Left cardiac atrium (tissue), 4 donors: ENCODE data around the gene GRAMD1B. TPM values are rescaled to one million over a fixed set of nuclear protein-coding genes. Genes with fewer than 3 reads are reported as not detected.
A peak's percentile ranks its signal among the peaks of the same experiment; 100 is the strongest.
"Not testable (repeated sequence)": the region's sequence is repeated elsewhere in the genome, so short reads cannot be mapped to it uniquely, and the experiment has no call there.

Source experiments
- ATAC-seq, 2 donors: fragments of 200-7000 bp; cut with Tn5 transposase; one replicate each; pipeline ENCODE4 v1.9.1; 2020; ENCODE audit warnings: mild to moderate bottlenecking in 2 of 2, moderate library complexity in 2 of 2
- DNase-seq: peaks from one replicate; pipeline ENCODE4 v3.0.0-alpha.2; 2020
- intact Hi-C, 2 donors: fragments of 100-400 bp; cut with DNase I; formaldehyde crosslinking; loops; one replicate each; pipeline versions ENCODE4 v1.14.1 to v1.15.1; 2022 to 2023
- total RNA-seq, 2 donors: library from RNA; stranded (reverse); fragmentation: NEBNext Ultra II Directional; extraction: Animal tissue kit (Norgen Biotek cat#: 25700); gene quantifications; one replicate each; pipeline ENCODE4 v1.2.1, GENCODE V29; 2021
- donor health status: DM: no; HTN: yes; CAD: no.
- donor health status: DM: no; HTN: yes; CAD: no; lungs with severe emphysema.
- donor health status: DM: yes; HTN: yes; CAD: no.
- donor health status: Dilated cardiomyopathy.

GRAMD1B gene
- total RNA-seq, 2 donors from 2014 or later = 2.8 to 3.1 TPM

DNA sequence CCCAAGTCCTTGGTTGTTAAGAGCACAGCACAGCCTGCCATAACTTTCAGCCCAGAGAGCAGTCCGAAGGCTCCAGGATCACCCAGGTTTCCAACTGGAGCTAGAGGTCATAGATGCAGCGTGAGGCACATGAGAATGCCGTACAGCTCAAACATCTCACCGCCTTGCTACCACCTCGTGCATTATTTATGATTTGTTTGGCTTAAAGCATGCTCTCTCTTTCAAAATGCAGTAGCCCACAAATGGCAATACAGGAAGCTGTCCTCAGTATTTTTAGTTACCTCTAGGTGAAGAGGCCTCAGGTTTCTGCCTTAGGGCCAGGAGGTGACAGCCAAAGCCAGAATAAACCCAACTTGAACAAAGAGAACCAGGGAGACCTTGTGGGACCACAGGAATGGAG lies 210.0 kb downstream of the GRAMD1B start:
- intact Hi-C loops = loop anchor here in 1 of 2 donors (5.0 kb wide), 1 partner anchor 67 kb away; no protein-coding TSS in a partner anchor
- no peak for DNase-seq
- ATAC-seq = no peak

DNA sequence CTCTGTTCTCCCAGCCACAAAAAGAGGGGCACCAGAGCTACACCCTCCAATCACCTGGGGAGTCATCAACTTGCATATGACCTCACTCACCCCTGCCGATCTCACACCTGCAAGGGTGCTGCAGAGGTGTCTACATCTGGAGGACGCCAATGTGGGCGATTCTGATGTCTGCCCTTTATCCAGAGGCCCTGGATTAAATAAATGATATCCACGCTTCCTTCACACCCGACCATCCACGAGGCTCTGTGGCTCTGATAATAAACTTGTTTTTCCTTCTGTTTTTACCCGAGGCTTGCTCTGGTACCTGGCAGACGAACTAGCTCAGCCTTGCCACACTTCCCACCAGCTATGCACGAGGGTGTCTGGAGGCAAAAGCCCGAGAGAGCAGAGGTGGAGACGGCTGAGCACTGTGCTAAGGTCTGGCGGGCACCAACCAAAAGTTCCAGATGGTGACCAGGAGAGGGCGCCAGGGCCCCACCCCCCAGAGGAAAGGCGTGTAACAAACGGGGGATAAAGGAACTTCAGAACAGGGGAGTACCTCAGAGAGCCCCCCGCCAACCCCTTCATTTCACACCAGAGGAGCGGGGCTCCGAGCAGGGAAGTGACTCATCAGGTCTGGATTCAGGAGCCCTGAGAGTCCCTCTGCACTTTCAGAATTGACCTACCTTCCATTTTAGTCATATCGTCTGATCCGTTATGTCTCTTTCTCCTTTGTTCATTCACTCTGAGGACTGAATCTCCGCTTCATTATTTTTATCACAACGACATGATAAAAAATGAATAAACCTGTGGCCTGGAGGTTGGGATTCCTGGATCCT lies 210.8 kb downstream of the GRAMD1B start:
- DNase-seq (peak; percentile 50), ATAC-seq (peak; percentile 57 to 83)
- intact Hi-C loops = loop anchor here (1.0 to 5.0 kb wide), 2 partner anchors 66 kb away; no protein-coding TSS in a partner anchor

GRCh38 chr11:123641495-123641840 lies 211.4 kb downstream of the GRAMD1B start:
- DNase-seq = no peak
- intact Hi-C loops = loop anchor here (1.0 to 5.0 kb wide), 2 partner anchors 66 kb away; no protein-coding TSS in a partner anchor
- ATAC-seq = no peak

DNA sequence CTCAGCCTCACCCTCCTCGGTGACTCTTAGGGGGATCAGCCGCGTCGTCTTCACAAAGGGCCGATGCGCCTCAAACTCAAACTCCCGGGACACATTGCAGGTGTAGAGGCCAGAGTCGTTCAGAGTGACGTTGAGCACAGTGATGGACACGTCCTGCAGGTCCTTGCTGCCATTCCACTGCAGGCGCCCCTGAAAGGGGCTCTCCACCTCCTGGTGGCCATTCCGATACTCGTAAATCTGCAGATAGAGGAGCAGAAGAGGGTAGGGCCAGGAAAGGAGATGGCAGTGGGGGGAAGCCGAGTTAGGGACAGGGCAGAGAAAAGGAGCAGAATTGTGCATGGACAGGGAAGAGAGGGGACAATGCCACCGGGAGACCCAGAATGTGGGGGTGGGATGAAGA lies 212.4 kb downstream of the GRAMD1B start:
- DNase-seq (no peak), ATAC-seq (no peak)
- intact Hi-C loops = loop anchor here in 1 of 2 donors (5.0 kb wide), 1 partner anchor 65 kb away; no protein-coding TSS in a partner anchor

DNA sequence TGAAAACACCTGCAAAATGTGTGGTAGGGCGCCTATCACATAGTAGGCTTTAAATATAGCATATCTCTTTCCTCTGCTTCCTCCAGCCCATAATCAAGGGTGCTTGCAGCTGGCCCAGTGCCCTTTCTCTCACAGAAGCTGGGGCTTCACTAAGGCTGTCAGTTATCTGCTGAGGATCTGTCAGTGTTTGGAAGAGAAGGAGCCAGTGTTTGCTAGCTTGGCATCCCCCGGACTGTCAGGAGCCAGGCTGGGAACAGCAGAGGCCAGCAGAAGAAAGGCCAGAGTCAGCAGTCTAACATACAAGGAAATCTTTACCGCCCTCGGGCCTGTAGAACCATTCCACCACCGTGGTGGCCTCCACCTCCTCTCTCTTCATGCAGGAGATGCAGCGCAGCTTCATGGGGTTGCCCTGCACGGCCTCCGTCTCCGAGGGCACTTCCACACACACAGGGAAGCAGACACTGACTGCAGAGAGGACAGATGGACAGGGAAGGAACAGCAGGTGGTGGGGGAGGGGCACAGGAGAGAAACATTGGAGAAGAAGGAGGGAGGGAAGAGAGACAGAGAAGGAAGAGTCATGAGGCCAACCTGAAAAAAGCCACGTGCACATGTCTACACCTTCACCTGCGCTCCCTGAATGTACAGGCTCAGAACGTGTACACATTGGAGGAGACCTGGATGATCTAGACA lies 215.4 kb downstream of the GRAMD1B start:
- DNase-seq = no peak
- no peak for ATAC-seq
- intact Hi-C loops = no loop called here

DNA sequence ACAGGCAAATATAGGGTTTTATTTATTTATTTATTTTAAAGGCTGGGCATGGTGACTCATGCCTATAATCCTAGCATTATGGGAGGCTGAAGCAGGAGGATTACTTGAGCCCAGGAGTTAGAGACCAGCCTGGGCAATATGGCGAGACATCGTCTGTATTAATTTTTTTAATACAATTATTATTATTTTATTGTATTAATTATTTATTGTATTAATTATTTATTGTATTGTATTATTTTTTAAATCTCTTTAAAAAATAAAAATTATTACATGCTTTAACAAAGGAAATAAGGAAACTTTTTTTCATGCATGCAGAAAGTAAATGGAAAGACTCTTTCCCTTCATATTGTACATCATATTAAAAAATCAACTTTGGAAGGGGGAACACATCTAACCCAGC lies 220.8 kb downstream of the GRAMD1B start:
- no peak for ATAC-seq

DNA sequence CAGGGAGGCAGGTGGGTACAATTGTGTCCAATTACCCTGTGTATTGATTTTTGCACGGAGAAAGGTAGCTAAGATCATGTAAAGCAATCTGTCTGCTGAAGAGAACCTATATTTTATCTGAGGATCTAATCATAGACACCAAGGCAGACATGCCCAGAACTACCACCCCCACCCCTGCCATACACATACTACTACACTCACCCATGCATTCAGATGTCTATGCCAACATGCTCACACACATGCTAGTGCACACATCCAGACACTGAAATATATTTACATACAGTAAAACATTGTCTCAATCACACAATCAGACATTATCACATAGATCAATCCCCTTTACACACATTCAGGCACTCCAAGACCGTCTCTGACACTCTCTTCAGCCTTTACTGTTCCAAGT lies 222.5 kb downstream of the GRAMD1B start:
- ATAC-seq = no peak
- no peak for DNase-seq
- intact Hi-C loops = no loop called here

More for the DNA sequence above, 220.8 kb downstream of the GRAMD1B start:
- no peak for DNase-seq
- intact Hi-C loops = no loop called here

GRCh38 chr11:123653483-123653826 lies 223.4 kb downstream of the GRAMD1B start:
- no peak for DNase-seq
- no peak for ATAC-seq
- intact Hi-C loops = no loop called here

- DNase-seq = peak; percentile 69
- peak; percentile 81 to 90 for ATAC-seq
- intact Hi-C loops = no loop called here
Measured at GRCh38 chr11:123653827-123654565, 223.9 kb downstream of the GRAMD1B start.

DNA sequence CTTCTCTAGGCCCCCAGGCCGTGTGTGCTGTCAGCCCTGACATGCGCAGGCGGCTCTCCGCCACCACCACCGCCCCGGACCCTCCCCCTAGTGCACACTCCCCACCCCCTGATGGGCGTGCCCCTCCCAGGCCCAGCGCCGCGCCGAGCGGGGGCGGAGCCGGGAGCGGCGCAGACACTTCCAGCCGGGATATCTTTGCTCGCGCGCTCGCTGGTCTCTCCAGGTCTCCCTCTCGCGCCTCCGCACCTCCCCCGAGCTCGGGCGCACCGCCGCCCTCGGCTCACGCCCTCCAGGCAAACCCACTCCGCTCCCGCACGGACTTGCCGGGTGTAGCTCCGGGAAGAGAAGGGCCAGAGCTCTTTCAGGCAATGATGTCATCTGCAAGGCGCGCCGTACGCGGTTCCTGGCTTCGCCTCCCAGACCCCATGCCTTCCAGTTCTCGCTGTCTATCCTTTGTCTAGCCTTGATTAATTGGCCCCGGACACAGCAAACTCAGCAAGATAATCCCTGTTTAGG lies 224.6 kb downstream of the GRAMD1B start, which contains the start of gene SCN3B:
Gene SCN3B, minus strand, starts transcription at position 59 of the 516 bp plus-strand sequence. CDS start 823 bp downstream, outside the sequence.
- DNase-seq (peak; percentile 79), ATAC-seq (peak; percentile 96 to 100)
- intact Hi-C loops = no loop called here

- no peak for ATAC-seq
- DNase-seq = no peak
- intact Hi-C loops = no loop called here
Measured at GRCh38 chr11:123659311-123659710, 229.2 kb downstream of the GRAMD1B start.

DNA sequence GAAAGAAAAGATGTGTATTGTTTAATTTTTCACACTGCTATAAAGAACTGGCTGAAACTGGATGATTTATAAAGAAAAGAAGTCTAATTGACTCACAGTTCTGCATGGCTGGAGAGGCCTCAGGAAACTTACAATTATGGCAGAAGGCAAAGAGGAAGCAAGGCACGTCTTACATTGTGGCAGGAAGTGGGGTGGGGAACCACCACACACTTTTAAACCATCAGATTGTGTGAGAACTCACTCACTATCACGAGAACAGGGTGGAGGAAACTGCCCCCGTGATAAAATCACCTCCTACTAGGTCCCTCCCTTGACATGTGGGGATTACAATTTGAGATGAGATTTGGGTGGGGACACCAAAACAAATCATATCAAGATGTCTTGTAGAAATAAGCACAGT lies 229.9 kb downstream of the GRAMD1B start:
- ATAC-seq, intact Hi-C loops, DNase-seq: not testable (repeated sequence)

GRCh38 chr11:123665306-123665705 lies 235.2 kb downstream of the GRAMD1B start:
- ATAC-seq (no peak), DNase-seq (no peak)
- intact Hi-C loops = no loop called here

DNA sequence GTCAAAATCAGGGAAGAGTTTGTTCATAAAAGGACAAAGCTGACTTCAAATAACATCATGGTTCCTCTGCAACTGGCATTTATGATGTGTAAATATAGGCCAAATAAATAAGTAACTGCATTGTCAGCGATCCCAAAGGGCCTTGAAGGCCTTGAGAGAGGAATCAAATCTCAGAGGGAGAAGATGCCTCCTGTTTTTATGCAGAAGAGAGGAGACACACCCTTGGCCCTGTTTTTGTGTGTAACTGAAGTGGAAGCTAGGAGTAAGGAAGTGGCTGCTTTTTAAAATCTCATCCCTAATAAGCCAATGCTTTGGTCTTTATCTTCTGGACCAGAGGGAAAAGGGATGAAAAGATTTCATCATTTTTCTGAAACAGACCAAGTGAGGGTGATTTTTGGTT lies 240.0 kb downstream of the GRAMD1B start:
- intact Hi-C loops = no loop called here
- DNase-seq = no peak
- no peak for ATAC-seq

- intact Hi-C loops = no loop called here
- no peak for ATAC-seq
Measured at GRCh38 chr11:123671534-123671933, 241.5 kb downstream of the GRAMD1B start.

GRCh38 chr11:123672568-123672967 lies 242.5 kb downstream of the GRAMD1B start:
- DNase-seq (no peak), ATAC-seq (no peak)
- intact Hi-C loops = no loop called here

More at GRCh38 chr11:123671534-123671933, 241.5 kb downstream of the GRAMD1B start:
- DNase-seq = no peak

- ATAC-seq (no peak), DNase-seq (no peak)
- intact Hi-C loops = no loop called here
Measured at GRCh38 chr11:123674297-123674696, 244.2 kb downstream of the GRAMD1B start.
